HL-60 (cell line): ENCODE measurements around the gene ALDH1B1.

ENCODE experiments used
- DNase-seq, 2 experiments: peaks; one replicate each; pipeline ENCODE4 v3.0.0-alpha.2; 2010 to 2020; ENCODE audit warnings: low read depth in 1 of 2, low spot score in 1 of 2
- H3K27ac ChIP-seq: fragments of 250-450 bp; sonication (Bioruptor Pico); replicated peaks from 2 replicates; pipeline ENCODE4 v1.5.1; 2020; ENCODE audit warnings: mild to moderate bottlenecking, moderate library complexity
- H3K27me3 ChIP-seq: fragments of 250-450 bp; sonication (Bioruptor Pico); 2 replicates; pipeline ENCODE4 v1.5.1; 2021; ENCODE audit warnings: mild to moderate bottlenecking, moderate library complexity; ENCODE audit not compliant: insufficient read depth, poor library complexity, severe bottlenecking
- H3K4me3 ChIP-seq: replicated peaks from 2 replicates; pipeline ENCODE4 v1.5.1; 2011; ENCODE audit warnings: mild to moderate bottlenecking, control low read depth, low read length; ENCODE audit not compliant: insufficient read depth
- GABPA ChIP-seq: IDR thresholded peaks from 2 replicates; pipeline ENCODE4 v1.6.1; 2012; ENCODE audit warnings: low read depth
- POLR2AphosphoS5 ChIP-seq: IDR thresholded peaks from 2 replicates; pipeline ENCODE4 v1.6.1; 2012; ENCODE audit warnings: low read depth
- SPI1 ChIP-seq: IDR thresholded peaks from 2 replicates; pipeline ENCODE4 v1.6.1; 2012; ENCODE audit warnings: low read depth, mild to moderate bottlenecking, borderline replicate concordance
- TF ChIP-seq, protein P1 (sequence below): IDR thresholded peaks from 2 replicates; pipeline ENCODE4 v1.6.1; 2012; ENCODE audit warnings: low read depth; ENCODE audit not compliant: insufficient replicate concordance
- TF ChIP-seq, protein P2 (sequence below): IDR thresholded peaks from one replicate; pipeline ENCODE4 v1.5.1; 2011; ENCODE audit warnings: low read length, control low read depth, inconsistent platforms; ENCODE audit not compliant: insufficient read depth

The ALDH1B1 gene

DNA sequence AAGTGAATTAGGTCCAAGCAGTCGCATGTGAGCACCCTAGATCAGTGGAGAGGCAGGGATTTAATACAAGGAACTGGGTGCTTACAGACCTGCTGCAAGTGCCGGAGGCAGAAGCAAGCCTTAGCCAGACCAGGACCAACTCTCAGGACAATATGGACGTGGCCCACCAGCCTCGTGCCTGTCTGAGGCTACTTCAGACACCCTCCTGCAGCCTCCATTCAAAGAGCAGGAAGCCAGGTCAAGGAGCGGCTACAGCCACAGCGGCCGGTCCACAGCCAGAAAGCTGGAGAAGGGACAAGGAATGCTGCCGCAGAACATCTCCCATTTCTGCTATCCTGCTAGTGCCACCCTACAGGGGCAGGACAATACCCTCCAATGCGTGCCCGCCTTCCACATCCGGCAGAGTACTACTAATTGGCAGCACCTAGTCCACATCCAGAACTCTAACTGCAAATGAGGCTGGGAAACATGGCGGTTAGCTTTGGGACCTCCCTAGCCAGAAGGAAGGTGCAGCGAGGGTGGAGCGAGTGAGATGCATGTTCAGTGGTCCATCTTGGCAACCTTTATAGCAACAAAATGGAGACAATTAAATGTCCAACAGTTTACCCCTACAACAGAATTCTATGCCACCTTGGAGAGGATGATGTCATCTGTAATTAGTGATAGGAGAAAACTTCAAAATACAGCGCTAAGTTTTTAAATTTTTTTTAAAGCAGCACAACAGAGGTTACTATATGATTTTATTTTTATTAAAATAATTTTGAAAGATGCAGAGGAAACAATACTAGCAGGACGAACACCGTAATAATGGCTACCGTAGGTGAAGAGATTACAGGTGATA, 1.0 kb upstream of the ALDH1B1 start:
- no peaks in the 10 kb centered on the region for H3K27me3 ChIP-seq
- no peak overlapping the region for H3K4me3 ChIP-seq
- H3K27ac ChIP-seq = no peak overlapping the region
- DNase-seq = no peak
- TF ChIP-seq GABPA (no peak), POLR2AphosphoS5 (no peak)
- TF ChIP-seq, protein P1, sequence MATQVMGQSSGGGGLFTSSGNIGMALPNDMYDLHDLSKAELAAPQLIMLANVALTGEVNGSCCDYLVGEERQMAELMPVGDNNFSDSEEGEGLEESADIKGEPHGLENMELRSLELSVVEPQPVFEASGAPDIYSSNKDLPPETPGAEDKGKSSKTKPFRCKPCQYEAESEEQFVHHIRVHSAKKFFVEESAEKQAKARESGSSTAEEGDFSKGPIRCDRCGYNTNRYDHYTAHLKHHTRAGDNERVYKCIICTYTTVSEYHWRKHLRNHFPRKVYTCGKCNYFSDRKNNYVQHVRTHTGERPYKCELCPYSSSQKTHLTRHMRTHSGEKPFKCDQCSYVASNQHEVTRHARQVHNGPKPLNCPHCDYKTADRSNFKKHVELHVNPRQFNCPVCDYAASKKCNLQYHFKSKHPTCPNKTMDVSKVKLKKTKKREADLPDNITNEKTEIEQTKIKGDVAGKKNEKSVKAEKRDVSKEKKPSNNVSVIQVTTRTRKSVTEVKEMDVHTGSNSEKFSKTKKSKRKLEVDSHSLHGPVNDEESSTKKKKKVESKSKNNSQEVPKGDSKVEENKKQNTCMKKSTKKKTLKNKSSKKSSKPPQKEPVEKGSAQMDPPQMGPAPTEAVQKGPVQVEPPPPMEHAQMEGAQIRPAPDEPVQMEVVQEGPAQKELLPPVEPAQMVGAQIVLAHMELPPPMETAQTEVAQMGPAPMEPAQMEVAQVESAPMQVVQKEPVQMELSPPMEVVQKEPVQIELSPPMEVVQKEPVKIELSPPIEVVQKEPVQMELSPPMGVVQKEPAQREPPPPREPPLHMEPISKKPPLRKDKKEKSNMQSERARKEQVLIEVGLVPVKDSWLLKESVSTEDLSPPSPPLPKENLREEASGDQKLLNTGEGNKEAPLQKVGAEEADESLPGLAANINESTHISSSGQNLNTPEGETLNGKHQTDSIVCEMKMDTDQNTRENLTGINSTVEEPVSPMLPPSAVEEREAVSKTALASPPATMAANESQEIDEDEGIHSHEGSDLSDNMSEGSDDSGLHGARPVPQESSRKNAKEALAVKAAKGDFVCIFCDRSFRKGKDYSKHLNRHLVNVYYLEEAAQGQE = no peak

DNA sequence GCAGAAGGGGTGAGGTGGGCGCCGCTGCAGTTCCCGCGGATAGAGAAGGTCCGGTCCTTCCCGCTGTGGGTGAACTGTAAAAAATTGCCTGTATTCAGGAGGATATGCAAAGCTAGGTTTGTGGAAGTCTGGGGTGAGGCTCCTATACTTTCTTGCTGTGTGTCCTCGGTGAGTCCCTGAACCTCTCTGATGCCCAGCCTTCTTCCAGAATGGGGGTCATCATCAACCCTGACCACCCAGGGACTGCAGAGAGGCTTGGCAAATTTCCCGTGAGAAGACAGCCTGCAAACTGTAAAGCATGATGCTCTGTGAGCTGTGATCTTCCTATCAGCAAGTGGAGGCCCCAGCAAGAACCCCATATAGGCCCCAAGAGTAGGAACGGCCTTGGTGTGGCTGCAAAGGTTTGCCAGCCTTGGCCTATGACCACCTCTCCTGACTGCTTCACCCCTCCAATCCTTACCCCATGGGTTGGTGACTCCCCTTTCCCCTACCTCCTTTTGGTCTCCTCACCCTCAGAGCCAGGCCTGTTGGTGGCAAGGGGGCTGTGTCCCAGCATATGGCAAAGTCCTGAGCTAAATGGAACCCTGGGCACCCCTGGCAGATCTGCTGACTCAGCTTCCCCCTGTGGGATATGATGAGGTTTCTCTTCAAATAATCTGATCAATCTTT, 760 bp downstream of the ALDH1B1 start:
- TF ChIP-seq POLR2AphosphoS5 = no peak
- TF ChIP-seq GABPA = no peak
- TF ChIP-seq, protein P2, sequence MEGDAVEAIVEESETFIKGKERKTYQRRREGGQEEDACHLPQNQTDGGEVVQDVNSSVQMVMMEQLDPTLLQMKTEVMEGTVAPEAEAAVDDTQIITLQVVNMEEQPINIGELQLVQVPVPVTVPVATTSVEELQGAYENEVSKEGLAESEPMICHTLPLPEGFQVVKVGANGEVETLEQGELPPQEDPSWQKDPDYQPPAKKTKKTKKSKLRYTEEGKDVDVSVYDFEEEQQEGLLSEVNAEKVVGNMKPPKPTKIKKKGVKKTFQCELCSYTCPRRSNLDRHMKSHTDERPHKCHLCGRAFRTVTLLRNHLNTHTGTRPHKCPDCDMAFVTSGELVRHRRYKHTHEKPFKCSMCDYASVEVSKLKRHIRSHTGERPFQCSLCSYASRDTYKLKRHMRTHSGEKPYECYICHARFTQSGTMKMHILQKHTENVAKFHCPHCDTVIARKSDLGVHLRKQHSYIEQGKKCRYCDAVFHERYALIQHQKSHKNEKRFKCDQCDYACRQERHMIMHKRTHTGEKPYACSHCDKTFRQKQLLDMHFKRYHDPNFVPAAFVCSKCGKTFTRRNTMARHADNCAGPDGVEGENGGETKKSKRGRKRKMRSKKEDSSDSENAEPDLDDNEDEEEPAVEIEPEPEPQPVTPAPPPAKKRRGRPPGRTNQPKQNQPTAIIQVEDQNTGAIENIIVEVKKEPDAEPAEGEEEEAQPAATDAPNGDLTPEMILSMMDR = no peak
- TF ChIP-seq, protein P1 = no peak
- no peak for TF ChIP-seq SPI1
- H3K4me3 ChIP-seq = peak overlapping the region; percentile 92
- DNase-seq = no peak
- H3K27me3 ChIP-seq = no peaks in the 10 kb centered on the region
- peak overlapping the region; percentile 69 for H3K27ac ChIP-seq

GRCh38 chr9:38394416-38394815, 1.9 kb downstream of the ALDH1B1 start:
- H3K27ac ChIP-seq = no peak overlapping the region
- no peak for DNase-seq
- H3K27me3 ChIP-seq = no peaks in the 10 kb centered on the region
- no peak for TF ChIP-seq SPI1
- no peak for TF ChIP-seq POLR2AphosphoS5
- no peak for TF ChIP-seq GABPA
- TF ChIP-seq, protein P1 = no peak
- TF ChIP-seq, protein P2 = no peak
- no peak overlapping the region for H3K4me3 ChIP-seq
